ELR (cell line): ENCODE data around the gene CYP2C9.
A peak's percentile ranks its signal among the peaks of the same experiment; 100 is the strongest.
"Not testable (repeated sequence)": the region's sequence is repeated elsewhere in the genome, so short reads cannot be mapped to it uniquely, and the experiment has no call there.

Experiments used
- DNase-seq: peaks from one replicate; pipeline ENCODE4 v3.0.0-alpha.2; 2015; ENCODE audit warnings: low read depth

The CYP2C9 gene

GRCh38 chr10:94938383-94938782, at the start of gene CYP2C9:
TSS of gene CYP2C9 (plus strand) at chr10:94938658. CDS start at chr10:94938683, 25 bp downstream.
- no peak for DNase-seq

- DNase-seq = no peak
These were observed 49.3 kb upstream of the CYP2C9 start for GRCh38 chr10:94889123-94889522.

GRCh38 chr10:94890264-94891022, 48.0 kb upstream of the CYP2C9 start:
- no peak for DNase-seq

- DNase-seq = not testable (repeated sequence)
These were observed 40.0 kb upstream of the CYP2C9 start for GRCh38 chr10:94898414-94898813.

- no peak for DNase-seq
These were observed 36.4 kb upstream of the CYP2C9 start for GRCh38 chr10:94902080-94902479.

- no peak for DNase-seq
These were observed 35.9 kb upstream of the CYP2C9 start for GRCh38 chr10:94902570-94902969.

GRCh38 chr10:94904506-94905148, 33.8 kb upstream of the CYP2C9 start:
- not testable (repeated sequence) for DNase-seq

- no peak for DNase-seq
These were observed 22.0 kb upstream of the CYP2C9 start for GRCh38 chr10:94916423-94916822.

GRCh38 chr10:94936721-94937120, 1.7 kb upstream of the CYP2C9 start:
- DNase-seq = no peak

- DNase-seq = peak; percentile 5
These were observed 5.1 kb downstream of the CYP2C9 start for GRCh38 chr10:94943432-94944103.

- DNase-seq = not testable (repeated sequence)
These were observed 7.7 kb downstream of the CYP2C9 start for GRCh38 chr10:94946181-94946580.

- peak; percentile 58 for DNase-seq
These were observed 25.4 kb downstream of the CYP2C9 start for GRCh38 chr10:94963901-94964300.

GRCh38 chr10:94983555-94983954, 45.1 kb downstream of the CYP2C9 start:
- DNase-seq = no peak

GRCh38 chr10:94989192-94989591, 50.7 kb downstream of the CYP2C9 start:
- DNase-seq = no peak

- peak; percentile 35 for DNase-seq
These were observed 52.9 kb downstream of the CYP2C9 start for GRCh38 chr10:94991243-94991888.

GRCh38 chr10:94992811-94993210, 54.4 kb downstream of the CYP2C9 start:
- DNase-seq = peak; percentile 14

- DNase-seq = no peak
These were observed 59.3 kb downstream of the CYP2C9 start for GRCh38 chr10:94997741-94998174.

GRCh38 chr10:95026461-95026860, 88.0 kb downstream of the CYP2C9 start:
- DNase-seq = no peak

- DNase-seq = no peak
These were observed 93.2 kb downstream of the CYP2C9 start for GRCh38 chr10:95031656-95032055.

GRCh38 chr10:95034401-95034800, 95.9 kb downstream of the CYP2C9 start:
- no peak for DNase-seq

GRCh38 chr10:95035332-95036295, 97.2 kb downstream of the CYP2C9 start:
- DNase-seq = no peak
